HG02798 (cell line): ENCODE measurements around the gene FIGNL2.

Experiments
- ATAC-seq: cut with Tn5 transposase; IDR thresholded peaks from one replicate; pipeline ENCODE4 v1.9.1; 2021; ENCODE audit warnings: mild to moderate bottlenecking; ENCODE audit not compliant: unreplicated experiment, poor library complexity

Gene FIGNL2

DNA sequence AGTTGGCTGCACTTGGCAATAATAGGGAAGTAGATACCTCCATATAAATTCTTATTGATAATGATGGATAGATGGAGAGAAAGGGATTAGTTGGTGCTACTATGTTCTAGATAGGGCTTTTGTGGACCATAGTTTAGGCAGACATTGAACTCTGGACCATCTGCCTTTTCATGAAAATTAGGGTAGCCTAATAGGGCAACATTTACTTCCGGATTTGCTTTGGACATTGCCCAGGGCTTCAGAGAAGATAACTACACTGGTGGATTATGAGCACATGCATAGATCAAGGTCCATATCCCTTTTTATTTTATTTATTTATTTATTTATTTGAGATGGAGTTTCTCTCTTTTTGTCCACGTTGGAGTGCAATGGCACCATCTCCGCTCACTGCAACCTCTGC lies 70.5 kb downstream of the FIGNL2 start:
- no peak for ATAC-seq

DNA sequence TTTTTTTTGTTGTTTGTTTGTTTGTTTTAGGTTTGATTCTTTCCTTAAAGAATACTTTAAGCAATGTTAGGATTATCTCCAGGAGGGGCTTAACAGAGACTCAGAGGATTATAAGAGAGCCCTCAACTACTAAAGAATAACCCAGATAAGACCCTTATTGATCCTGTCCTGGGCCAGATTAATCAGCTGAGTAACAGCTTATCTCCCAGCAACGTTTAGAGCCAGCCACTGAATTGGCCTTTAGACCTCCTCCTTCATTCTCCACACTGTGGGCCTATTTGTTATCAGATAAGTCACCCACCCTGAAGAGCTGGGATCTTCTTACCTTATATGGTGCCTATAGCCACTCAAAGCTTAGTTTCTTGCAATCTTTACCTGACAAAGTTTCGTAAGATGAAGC lies 71.1 kb downstream of the FIGNL2 start:
- ATAC-seq = no peak

DNA sequence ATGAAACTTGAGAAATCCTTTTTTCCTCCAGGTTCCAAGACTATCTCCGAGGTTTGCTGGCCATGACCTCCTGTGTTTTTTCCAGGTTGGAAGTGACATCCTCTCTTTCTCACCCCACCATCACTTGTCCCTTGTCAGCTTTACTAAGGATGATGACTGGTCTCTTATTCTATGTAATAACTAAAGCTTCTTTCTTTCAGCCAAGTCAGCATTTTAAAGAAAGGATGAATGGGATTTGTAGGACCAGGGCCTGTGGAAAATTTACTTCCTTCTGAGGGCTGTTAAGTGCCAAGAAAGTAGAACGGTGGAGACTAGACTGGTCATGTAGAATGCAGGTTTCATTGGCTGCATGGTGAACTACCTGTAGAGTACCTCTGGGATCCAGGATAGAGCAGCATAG lies 73.6 kb downstream of the FIGNL2 start:
- ATAC-seq = no peak

DNA sequence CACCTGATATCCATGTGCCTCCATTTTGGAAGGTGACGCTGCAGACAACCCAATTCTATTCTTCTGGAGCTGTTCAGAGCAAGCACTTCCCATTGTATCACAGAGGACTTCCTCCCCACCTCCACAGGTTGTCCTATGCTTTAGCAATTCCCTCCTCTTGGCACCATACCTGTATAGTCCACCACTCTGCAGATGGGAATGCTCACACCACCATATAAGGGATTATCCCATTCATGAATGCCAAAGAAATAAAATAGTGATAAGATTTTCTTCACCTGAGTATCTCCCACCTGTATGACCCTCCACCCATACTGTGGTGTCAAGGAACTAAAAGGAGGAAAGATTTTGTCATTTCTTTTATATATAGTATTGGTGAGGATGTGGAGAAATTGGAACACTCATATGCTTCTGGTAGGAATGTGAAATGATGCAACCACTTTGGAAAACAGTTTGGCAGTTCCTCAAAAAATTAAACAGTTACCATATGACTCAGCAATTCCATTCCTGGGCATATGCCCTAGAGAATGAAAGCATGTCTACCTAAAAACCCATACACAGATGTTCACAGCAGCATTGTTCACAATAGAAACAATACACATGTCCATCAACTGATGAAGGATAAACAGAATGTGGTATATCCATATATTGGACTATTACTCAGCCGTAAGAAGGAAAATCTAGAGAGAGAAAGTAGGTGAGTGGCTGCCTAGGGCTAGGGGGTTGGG lies 75.2 kb downstream of the FIGNL2 start:
- no peak for ATAC-seq

DNA sequence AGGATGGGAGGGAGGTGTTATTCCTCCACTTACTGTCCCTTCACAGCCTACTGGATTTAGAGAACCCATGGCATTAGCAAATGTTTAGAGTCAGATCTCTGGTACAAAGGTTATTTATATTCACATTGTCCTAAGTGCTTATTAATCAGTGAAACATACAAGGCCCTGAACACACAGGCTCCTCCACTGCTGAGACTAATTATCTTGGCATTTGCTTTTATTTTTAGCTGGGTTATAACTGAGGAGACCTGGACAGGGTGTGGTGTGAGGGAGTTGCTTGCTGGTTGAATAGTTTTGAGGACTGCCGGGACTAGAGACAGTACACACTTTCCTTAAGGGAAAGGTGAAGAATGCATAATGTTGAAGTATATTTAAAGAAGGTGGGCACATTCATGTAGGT lies 77.5 kb downstream of the FIGNL2 start:
- ATAC-seq = no peak
